ENCODE measurements around the gene TSPEAR. TPM values are rescaled to one million over a fixed set of nuclear protein-coding genes. Genes with fewer than 3 reads are reported as not detected.
A peak's percentile ranks its signal among the peaks of the same experiment; 100 is the strongest.

TSPEAR gene
- total RNA-seq, 2 experiments from 2014 or later = not detected

DNA sequence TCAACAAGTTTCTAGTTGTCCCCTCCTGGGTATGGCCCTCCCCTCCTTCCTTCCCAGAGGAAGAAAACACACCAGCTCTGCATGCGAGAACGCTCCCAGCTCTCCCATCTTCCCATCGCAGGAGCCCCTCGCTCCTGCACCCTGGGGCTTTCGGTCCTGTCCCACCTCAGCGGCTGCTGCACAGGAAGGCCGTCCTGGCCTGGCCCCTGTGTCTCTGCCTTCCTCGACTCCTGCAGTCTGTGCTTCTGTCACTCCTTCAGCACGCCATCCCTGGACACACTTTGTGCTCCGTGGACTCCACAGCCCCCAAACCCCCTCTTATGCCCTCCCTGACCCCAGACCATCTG is 194.6 kb downstream of the TSPEAR start:
- POLR2A ChIA-PET = no interaction called here
- BruUV-seq (replicated peaks) = no TSS peak
- intact Hi-C loops (cut with micrococcal nuclease; ENCODE audit: unreplicated experiment) = no loop called here
- no peaks in the 10 kb centered on the region for H3K36me3 ChIP-seq (ENCODE audit: insufficient read depth, low read length)
- H3K4me3 ChIP-seq (ENCODE audit: low read depth, low read length, poor library complexity, severe bottlenecking) = peak overlapping the region; percentile 21
- no peaks in the 10 kb centered on the region for H3K9me2 ChIP-seq (ENCODE audit: insufficient read depth, low read length)
- H3K79me2 ChIP-seq (ENCODE audit: insufficient read depth, low read depth, low read length) = no peaks in the 10 kb centered on the region
- H3K27ac ChIP-seq (ENCODE audit: low read depth, low read length, poor library complexity, severe bottlenecking) = no peak overlapping the region
- H3K4me2 ChIP-seq (ENCODE audit: low read length) = no peak overlapping the region
- H4K20me1 ChIP-seq (ENCODE audit: insufficient read depth, low read length) = no peaks in the 10 kb centered on the region
- no peak for TF ChIP-seq CTCF (conservative IDR thresholded peaks at IDR 0.05; ENCODE audit: low read length)
- TF ChIP-seq EZH2phosphoT487 (IDR thresholded peaks at IDR 0.05; ENCODE audit: borderline replicate concordance, low read depth, low read length) = no peak
- no peaks in the 10 kb centered on the region for H3K4me1 ChIP-seq (ENCODE audit: insufficient read depth, low read length, poor library complexity, severe bottlenecking)
- no peaks in the 10 kb centered on the region for H3K9me3 ChIP-seq (ENCODE audit: low read length)
- CTCF ChIA-PET (ENCODE audit: unreplicated experiment) = no interaction called here
- peak overlapping the region; percentile 56; the same call in 1 of the 2 replicates for H2AFZ ChIP-seq (ENCODE audit: low read length)
- no peak for DNase-seq (ENCODE audit: low spot score)

- no peaks in the 10 kb centered on the region for H3K36me3 ChIP-seq (ENCODE audit: insufficient read depth, low read length)
- no TSS peak for BruUV-seq (replicated peaks)
- CTCF ChIA-PET (ENCODE audit: unreplicated experiment) = no interaction called here
- no peak overlapping the region for H3K4me2 ChIP-seq (ENCODE audit: low read length)
- no peak overlapping the region for H2AFZ ChIP-seq (ENCODE audit: low read length)
- H3K9me2 ChIP-seq (ENCODE audit: insufficient read depth, low read length) = no peaks in the 10 kb centered on the region
- DNase-seq (ENCODE audit: low spot score) = no peak
- POLR2A ChIA-PET = no interaction called here
- intact Hi-C loops (cut with micrococcal nuclease; ENCODE audit: unreplicated experiment) = no loop called here
- H3K4me1 ChIP-seq (ENCODE audit: insufficient read depth, low read length, poor library complexity, severe bottlenecking) = no peaks in the 10 kb centered on the region
- H3K9me3 ChIP-seq (ENCODE audit: low read length) = no peaks in the 10 kb centered on the region
- TF ChIP-seq EZH2phosphoT487 (IDR thresholded peaks at IDR 0.05; ENCODE audit: borderline replicate concordance, low read depth, low read length) (no peak), CTCF (conservative IDR thresholded peaks at IDR 0.05; ENCODE audit: low read length) (no peak)
- no peaks in the 10 kb centered on the region for H4K20me1 ChIP-seq (ENCODE audit: insufficient read depth, low read length)
- no peaks in the 10 kb centered on the region for H3K79me2 ChIP-seq (ENCODE audit: insufficient read depth, low read depth, low read length)
- H3K27ac ChIP-seq (ENCODE audit: low read depth, low read length, poor library complexity, severe bottlenecking) = no peak overlapping the region
- H3K4me3 ChIP-seq (ENCODE audit: low read depth, low read length, poor library complexity, severe bottlenecking) = no peak overlapping the region
These were observed 195.0 kb downstream of the TSPEAR start for GRCh38 chr21:44516342-44516741.

GRCh38 chr21:44515359-44516165 is 195.8 kb downstream of the TSPEAR start:
- H3K4me3 ChIP-seq (ENCODE audit: low read depth, low read length, poor library complexity, severe bottlenecking) = no peak overlapping the region
- no TSS peak for BruUV-seq (replicated peaks)
- no peak for DNase-seq (ENCODE audit: low spot score)
- H3K36me3 ChIP-seq (ENCODE audit: insufficient read depth, low read length) = no peaks in the 10 kb centered on the region
- no peak overlapping the region for H2AFZ ChIP-seq (ENCODE audit: low read length)
- H3K4me2 ChIP-seq (ENCODE audit: low read length) = no peak overlapping the region
- no peaks in the 10 kb centered on the region for H3K4me1 ChIP-seq (ENCODE audit: insufficient read depth, low read length, poor library complexity, severe bottlenecking)
- CTCF ChIA-PET (ENCODE audit: unreplicated experiment) = no interaction called here
- intact Hi-C loops (cut with micrococcal nuclease; ENCODE audit: unreplicated experiment) = no loop called here
- H4K20me1 ChIP-seq (ENCODE audit: insufficient read depth, low read length) = no peaks in the 10 kb centered on the region
- H3K27ac ChIP-seq (ENCODE audit: low read depth, low read length, poor library complexity, severe bottlenecking) = no peak overlapping the region
- no peaks in the 10 kb centered on the region for H3K79me2 ChIP-seq (ENCODE audit: insufficient read depth, low read depth, low read length)
- POLR2A ChIA-PET = no interaction called here
- no peaks in the 10 kb centered on the region for H3K9me2 ChIP-seq (ENCODE audit: insufficient read depth, low read length)
- TF ChIP-seq CTCF (conservative IDR thresholded peaks at IDR 0.05; ENCODE audit: low read length) (no peak), EZH2phosphoT487 (IDR thresholded peaks at IDR 0.05; ENCODE audit: borderline replicate concordance, low read depth, low read length) (no peak)
- no peaks in the 10 kb centered on the region for H3K9me3 ChIP-seq (ENCODE audit: low read length)

All from OCI-LY7 (cell line).